SU-DHL-6 (cell line): ENCODE measurements around the gene ACER1.
"Not testable (repeated sequence)": the region's sequence is repeated elsewhere in the genome, so short reads cannot be mapped to it uniquely, and the experiment has no call there.

Experiments used
- CTCF ChIP-seq: fragments of 200-600 bp; sonication (generic); IDR thresholded peaks from one replicate; pipeline ENCODE4 v1.5.1; 2017; ENCODE audit warnings: antibody characterized with exemption, mild to moderate bottlenecking, low read length, moderate library complexity; ENCODE audit not compliant: insufficient read depth, poor library complexity, severe bottlenecking
- EZH2phosphoT487 ChIP-seq: fragments of 200-600 bp; sonication (generic), shearing (Covaris generic); conservative IDR thresholded peaks from 2 replicates; pipeline ENCODE4 v1.6.1; 2018; ENCODE audit warnings: mild to moderate bottlenecking, antibody characterized with exemption, low read length, moderate library complexity, mixed read lengths

- not testable (repeated sequence) for TF ChIP-seq CTCF, EZH2phosphoT487
Measured at GRCh38 chr19:6360445-6360844, 27.0 kb upstream of the ACER1 start.
